HG03571 (cell line): ENCODE results near the gene CCDC57.
"Not testable (repeated sequence)": the region's sequence is repeated elsewhere in the genome, so short reads cannot be mapped to it uniquely, and the experiment has no call there.

Source experiments
- ATAC-seq: cut with Tn5 transposase; IDR thresholded peaks from one replicate; pipeline ENCODE4 v1.9.1; 2021; ENCODE audit not compliant: unreplicated experiment

CCDC57 gene, protein sequence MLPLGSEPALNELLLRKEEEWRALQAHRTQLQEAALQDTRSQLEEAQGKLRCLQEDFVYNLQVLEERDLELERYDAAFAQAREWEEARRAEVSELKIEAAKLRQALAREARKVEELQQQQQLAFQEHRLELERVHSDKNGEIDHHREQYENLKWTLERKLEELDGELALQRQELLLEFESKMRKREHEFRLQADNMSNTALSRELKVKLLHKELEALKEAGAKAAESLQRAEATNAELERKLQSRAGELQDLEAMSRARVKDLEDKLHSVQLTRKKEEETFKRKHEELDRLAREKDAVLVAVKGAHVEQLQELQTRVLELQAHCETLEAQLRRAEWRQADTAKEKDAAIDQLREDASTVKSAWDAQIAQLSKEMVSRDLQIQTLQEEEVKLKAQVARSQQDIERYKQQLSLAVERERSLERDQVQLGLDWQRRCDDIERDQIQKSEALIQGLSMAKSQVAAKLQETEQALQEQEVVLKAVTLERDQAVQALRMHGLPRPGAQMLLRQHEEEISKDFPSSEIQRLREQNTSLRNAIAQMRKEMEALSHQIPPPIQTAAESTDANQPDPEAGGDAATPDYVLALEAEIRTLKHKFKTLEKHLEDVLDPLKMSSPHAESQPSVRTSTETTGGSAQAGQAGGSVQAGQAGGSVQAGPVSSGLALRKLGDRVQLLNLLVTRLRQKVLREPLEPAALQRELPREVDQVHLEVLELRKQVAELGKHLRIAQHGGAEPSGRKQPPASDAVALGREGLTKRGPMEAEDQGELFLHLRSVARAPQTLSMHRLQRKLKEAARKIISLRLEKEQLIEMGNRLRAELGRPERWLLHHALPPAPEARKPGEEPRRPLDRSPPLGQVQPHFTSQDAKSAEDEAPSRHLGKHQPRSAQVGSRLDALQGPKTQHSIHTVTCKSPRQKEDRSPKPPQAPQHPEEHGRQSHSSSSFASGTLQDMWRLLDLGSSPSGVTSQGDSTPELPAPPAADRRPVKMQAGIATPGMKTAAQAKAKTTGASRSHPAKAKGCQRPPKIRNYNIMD

DNA sequence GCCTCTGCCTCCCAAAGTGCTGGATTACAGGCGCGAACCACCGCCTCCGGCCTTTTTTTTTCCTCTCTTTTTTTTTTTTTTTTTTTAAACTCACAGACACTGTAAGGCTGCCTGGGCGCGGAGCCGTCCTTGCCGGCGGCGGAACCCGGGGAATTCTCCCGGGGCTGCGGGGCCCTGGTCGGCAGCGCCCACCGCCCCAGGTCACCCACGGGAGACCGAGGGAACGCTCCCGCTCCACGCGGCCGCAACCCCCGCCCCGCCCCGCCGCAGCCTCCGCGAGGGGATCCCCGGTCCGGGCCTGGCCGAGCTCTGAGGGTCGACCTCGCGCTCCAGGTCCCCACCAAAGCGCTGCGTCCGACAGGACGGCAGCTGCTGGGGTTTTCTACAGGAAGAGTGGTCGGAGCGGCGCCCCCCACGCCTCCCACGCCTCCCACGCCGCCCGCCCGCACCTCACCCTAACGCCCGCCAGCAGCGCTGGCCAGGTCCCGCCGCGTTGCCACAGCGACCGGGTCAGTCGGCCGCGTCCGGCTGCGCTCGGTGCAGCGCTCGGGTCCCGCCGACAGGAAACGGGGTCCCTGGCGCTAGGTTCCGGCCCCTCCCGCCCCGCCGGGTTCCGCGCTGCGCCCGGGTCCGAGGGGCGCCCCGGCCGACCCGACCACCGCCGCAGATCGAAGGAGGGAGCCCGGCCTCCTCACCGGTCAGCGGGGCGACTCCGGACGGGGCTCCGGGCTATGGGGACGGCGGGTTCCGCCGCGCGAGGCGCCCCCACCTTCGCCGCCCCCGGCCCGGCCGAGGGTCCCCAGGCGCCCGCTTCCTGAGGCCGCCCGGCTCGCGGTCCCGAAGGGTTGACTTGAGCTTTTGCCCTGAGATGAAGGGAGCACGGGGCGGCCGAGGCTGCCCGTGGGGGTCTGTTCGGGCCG, at the start of gene CCDC57:
Gene CCDC57, minus strand, starts transcription at position 512 of the 920 bp plus-strand sequence. CDS start 10,898 bp downstream, outside the sequence.
- ATAC-seq: peak; percentile 54

DNA sequence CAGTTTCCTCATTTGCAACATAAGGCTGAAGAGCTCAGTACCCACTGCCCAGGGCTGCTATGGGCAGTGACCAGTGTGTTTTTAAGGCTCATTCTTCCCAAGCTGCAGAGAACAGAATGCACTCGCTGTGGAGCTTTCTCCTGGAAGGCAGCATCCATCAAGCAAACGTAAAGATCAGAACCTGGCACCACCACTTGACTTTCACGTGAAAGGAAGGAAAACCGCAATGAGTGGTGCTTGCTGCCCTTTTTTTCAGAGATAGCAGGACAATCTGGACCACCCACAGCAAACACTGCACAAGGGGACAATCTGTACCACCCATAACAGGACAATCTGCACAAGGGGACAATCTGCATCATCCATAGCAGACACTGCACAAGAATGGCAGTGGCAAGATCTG, 49.7 kb upstream of the CCDC57 start:
- no peak for ATAC-seq

DNA sequence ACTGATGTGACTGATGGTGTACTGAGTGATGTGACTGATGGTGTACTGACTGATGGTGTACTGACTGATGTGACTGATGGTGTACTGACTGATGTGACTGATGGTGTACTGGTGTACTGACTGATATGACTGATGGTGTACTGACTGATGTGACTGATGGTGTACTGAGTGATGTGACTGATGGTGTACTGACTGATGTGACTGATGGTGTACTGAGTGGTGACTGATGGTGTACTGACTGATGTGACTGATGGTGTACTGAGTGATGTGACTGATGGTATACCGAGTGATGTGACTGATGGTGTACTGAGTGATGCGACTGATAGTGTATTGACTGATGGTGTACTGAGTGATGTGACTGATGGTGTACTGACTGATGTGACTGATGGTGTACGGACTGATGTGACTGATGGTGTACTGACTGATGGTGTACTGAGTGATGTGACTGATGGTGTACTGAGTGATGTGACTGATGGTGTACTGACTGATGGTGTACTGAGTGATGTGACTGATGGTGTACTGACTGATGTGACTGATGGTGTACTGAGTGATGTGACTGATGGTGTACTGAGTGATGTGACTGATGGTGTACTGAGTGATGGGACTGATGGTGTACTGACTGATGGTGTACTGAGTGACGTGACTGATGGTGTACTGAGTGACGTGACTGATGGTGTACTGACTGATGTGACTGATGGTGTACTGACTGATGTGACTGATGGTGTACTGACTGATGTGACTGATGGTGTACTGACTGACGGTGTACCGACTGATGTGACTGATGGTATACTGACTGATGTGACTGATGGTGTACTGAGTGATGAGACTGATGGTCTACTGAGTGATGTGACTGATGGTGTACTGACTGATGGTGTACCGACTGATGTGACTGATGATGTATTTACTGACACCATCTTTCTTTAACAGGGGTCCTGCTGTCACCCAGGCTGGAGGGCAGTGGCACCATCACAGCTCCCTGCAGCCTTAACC, 47.6 kb upstream of the CCDC57 start:
- not testable (repeated sequence) for ATAC-seq

DNA sequence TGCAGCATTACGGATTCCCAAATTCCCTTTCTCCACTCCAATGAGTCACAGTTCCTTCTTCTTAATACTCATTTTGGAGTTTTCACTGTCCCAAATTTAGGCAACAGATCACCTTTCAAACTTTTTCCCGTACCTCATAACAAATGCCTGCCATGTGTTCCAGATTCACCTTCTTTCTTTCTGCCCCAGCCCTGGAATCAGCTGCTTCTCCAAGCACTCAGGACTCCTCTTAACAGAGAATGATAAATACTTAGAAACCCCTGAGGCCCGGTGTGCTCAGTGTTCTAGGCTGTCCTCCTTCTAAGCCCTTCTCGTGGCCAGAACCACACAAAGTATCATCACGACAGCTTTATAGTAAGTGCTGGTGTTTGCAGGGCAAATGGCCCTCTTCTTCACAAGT, 45.9 kb upstream of the CCDC57 start:
- ATAC-seq: no peak

DNA sequence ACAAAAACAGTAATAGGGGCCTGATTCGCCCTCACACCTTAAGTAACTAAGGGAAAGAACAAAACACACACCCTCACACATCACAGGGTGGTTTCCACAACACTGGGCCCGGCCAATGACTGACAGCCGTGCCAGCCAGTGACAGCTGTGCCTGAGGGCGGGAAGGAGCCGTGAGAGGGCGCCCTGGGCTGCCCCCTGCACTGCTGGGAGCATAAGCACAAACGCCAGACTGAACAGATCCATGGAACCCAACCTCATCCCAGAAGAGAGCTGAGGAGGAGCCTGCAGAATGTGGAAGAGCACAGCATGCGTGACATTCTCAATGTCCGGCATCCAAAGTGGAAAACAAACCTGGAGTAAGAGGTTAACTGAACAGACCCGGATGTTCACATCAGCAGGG, 44.8 kb upstream of the CCDC57 start:
- no peak for ATAC-seq

DNA sequence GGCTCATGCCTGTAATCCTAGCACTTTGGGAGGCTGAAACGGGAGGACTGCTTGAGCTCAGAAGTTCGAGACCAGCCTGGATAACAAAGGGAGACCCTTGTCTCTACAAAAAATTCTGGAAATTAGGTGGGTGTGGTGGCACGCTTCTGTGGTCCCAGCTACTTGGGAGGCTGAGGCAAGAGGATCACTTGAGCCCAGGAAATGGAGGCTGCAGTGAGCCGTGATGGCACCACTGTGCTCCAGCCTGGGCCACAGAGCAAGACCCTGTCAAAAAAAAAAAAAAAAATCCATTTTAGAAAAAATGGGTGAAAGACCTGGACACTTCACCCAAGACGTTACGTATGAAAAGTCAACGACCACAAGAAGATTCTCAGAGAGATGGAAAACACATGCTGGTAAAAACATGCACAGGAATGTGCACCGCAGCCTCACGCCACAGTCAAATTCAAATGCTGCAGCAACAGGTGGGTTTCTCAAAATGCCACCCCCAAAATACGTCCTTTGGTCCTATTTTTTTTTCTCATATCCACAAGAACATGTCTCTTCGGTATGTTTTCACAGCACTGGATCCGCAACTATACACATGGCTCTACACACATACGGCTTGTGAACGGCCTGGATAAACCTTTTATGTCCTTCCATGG, 43.7 kb upstream of the CCDC57 start:
- no peak for ATAC-seq

DNA sequence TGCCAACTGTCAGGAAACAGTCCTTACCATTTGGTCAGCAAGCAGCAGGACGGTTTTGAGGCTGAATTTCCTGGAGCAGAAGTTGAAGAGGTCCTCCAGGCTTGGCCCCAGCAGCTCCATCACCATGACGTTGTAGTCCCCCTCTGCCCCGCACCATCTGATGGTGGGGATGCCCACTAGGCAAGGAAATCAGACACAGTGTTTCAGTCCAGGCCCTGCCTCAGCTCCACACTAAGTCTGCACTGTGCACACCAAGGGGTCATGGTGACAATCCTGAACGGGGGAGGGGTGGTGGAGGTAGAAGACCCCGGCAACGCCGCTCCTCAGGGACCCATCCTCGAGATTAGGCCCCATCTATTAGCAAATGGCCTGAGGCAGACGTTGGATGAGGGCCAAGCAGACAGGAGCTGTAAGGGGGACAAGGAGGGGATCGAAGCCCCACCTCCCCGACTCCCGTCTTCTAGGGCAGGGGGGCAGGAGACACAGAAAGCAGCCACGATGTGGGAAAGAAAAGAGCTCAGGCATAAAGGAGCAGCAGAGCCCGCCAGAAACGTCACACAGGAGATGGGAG, 42.8 kb upstream of the CCDC57 start:
- ATAC-seq: no peak

DNA sequence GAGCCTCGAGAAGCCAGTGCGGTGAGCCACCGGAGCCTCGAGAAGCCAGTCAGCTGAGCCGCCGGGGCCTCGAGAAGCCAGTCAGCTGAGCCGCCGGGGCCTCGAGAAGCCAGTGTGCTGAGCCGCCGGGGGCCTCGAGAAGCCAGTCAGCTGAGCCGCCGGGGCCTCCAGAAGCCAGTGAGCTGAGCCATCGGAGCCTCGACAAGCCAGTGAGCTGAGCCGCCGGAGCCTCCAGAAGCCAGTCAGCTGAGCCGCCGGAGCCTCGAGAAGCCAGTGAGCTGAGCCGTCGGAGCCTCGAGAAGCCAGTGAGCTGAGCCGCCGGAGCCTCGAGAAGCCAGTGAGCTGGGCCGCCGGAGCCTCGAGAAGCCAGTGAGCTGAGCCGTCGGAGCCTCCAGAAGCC, 42.1 kb upstream of the CCDC57 start:
- not testable (repeated sequence) for ATAC-seq

DNA sequence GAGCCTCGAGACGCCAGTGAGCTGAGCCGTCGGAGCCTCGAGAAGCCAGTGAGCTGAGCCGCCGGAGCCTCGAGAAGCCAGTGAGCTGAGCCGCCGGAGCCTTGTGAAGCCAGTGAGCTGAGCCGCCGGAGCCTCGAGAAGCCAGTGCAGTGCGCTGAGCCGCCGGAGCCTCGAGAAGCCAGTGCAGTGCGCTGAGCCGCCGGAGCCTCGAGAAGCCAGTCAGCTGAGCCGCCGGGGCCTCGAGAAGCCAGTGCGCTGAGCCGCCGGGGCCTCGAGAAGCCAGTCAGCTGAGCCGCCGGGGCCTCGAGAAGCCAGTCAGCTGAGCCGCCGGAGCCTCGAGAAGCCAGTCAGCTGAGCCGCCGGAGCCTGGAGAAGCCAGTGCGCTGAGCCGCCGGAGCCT, 41.5 kb upstream of the CCDC57 start:
- not testable (repeated sequence) for ATAC-seq

DNA sequence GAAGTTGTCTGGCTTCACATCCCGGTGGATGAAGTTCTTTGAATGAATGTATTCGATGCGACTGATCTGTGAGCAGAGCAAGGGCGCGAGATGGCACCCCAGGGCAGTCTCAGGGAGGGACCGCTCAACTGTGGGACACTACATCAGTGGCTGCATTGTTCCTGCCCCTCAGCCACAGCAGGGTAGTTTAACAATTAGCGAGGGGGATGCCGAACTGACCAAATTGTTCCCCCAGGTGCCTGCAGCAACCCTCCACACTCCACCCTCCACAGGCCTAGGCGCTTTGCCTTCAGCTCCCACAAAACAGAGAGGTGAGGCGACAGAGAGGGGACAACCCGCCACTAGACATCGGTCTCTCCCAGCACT, 40.5 kb upstream of the CCDC57 start:
- no peak for ATAC-seq

DNA sequence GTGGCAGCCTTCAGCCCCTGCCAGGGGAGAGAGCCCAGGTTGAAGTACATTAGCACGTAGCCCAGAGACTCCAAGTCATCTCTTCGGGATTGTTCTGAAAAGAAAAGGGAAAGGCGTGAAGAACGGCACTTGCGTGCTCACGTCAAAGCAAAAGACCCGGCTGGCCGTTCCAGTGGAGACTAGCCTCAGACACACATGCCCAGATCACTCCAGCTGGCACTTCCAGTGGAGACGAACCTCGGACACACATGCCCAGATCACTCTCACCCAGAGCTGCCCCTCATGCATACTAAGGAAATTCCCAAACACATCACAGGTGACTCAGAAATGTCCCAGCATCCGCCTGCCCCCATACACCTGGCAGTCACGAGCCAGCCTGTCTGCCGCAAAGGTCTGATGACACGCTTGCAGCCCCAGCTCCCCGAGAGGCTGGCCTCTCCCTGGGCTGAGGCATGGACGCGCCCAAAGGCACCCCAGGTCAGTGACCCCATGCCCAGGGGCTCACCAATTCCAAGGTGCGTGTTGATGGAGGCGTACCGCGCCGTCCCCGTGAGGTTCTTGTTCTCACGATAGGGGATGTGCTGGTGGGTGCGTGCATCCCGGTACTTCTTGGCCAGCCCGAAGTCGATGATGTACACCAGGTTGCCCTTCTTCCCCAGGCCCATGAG, 40.0 kb upstream of the CCDC57 start:
- no peak for ATAC-seq

DNA sequence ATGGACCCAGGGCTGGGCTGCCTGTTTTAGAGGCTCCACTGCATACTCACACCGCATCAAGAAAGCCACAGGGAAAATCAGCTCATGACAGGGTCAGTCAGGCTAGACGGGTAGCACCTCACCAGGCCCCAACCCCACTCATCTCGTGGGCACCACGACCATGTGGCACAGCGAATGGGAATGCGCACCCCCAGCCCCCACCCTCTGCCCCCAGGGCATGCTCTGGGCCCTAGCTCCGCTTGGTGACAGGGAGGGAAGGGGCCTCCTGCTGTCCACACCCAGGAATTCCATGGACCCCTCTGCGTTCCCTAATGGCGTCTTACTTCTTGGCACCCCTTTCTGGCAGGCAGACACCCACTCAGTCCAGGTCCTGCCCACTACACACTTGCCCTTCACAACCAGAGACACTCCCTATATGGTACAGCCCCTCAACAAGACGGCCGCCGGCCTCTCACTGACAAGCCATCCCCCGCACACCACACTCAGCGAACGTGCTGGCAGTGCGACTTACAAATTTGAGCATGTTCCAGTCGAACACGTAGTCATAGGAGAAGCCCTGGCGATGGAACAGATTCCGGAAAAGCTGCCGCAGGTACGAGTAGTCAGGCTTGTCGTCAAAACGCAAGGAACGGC, 38.3 kb upstream of the CCDC57 start:
- no peak for ATAC-seq

DNA sequence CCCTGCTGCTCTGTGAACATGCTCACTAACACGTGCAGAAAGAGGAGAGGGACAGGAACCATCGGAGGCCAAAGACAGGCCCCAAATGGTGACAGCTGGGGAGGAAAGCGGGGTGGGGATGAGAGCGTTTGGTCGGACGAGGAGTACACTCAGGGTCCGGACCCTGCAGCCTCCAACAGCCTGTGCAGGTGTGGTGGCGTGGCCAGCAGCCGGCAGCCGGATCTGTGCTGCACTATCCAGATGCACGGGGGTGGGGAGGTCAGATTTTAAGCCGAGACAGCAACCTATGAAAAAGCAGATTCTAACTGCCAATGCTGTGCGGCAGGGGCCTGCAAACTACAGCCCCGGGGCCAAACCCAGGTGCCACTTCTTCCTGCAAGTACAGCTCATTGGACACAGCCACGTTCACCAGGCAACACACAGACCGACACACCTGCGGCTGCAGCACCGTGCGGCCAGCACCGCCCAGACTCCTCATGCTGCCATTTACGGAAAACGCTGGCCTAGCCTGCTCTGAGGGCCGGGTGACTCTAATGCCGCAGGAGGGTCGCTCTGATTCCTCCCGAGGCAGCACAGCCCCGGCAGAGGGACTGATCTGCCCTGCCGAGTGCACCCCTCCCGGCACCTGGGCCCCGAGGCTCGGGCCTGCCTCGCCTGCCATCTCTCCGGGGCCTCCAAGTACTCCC, 37.4 kb upstream of the CCDC57 start:
- no peak for ATAC-seq

DNA sequence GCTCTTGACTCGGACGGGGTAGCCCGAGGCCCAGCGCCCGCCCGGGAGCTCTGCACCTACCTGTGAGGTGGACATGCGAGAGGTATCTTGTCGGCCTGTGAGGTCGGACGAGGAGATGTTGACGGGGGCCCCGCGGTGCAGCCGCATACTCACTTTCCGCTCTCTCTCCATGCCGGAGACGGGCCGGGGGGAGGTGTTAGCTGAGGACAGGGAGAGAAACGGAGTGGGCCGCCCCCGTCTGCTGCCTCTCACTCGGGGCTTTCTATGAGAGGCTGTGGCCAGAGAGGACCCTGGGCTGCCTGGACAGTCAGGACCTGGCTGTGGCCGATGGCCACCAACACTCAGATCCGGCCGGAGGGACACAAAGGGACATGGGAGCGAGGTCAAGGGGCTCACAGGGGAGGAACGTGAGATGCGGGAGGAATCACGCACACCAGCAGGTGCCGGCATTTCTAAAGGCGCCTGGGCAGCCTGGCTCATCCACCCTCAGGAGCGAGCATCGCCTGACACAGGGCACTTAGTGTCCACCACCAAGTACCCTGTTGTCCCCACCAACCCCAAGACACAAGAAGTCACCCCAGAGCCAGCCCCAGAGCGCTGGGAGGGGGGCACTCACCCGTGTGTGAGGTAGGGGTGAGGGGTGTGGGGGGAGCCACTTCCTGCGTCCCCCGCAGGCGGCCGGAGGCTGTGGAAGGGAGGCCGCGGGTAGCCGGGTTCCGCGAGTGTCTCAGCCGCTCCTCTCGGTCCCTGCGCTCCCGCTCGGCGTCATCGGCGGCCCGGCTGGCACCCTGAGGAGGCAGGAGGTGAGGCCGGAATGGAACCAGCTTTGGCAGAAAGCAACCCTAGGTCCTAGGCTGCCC, 36.4 kb upstream of the CCDC57 start:
- no peak for ATAC-seq

DNA sequence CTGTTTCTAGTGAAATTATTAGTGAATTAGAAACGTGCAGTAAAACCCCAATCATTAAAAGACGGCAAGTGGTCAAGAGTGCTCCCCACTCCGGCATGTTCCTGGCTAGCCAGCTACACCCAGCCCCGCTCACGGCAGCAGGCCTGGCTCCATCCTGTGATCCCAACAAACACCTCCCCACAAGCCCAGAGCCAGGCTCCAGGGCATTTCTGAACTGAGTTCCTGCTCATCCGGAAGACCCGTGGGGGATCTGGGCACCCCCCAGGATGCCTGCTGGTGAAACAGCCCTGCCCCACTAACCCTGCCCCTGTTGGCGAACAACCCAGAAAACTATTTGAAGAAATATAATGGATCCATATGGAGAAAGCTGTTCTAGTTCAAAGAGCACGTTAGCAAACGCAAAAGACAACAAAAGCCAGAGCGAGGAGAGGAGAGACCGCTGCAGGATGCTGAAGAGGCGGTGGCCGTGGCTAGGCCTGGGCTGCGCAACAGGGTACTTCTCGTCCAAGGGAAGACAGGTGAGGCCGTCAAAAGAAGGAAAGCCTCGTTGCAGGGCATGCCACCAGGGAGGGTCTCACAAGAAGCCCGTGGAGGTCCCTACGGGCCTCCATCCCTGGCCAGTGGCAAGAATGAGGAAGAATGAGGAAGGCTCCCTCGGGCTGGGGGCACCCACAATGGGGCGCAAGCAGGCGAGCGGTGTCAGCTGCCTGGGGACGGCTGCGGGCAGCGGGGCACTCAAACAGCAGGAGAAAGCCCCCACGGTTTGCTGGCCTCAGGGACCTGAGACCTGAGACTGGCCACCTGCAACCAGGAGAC, 35.4 kb upstream of the CCDC57 start:
- no peak for ATAC-seq
